ENCODE data around the gene SUGP2.
"Not testable (repeated sequence)": the region's sequence is repeated elsewhere in the genome, so short reads cannot be mapped to it uniquely, and the experiment has no call there.

SUGP2 gene

GRCh38 chr19:18990128-18990708 is 43.1 kb downstream of the SUGP2 start:
- no peak for DNase-seq (ENCODE audit: low read depth)

- no peak for DNase-seq (ENCODE audit: low read depth)
Measured at GRCh38 chr19:18989316-18989715, 44.0 kb downstream of the SUGP2 start.

GRCh38 chr19:18987456-18987855 is 45.9 kb downstream of the SUGP2 start:
- DNase-seq (ENCODE audit: low read depth), result no peak

GRCh38 chr19:18985257-18985656 is 48.1 kb downstream of the SUGP2 start:
- no peak for DNase-seq (ENCODE audit: low read depth)

- DNase-seq (ENCODE audit: low read depth), result no peak
Measured at GRCh38 chr19:18984251-18984650, 49.1 kb downstream of the SUGP2 start.

- no peak for DNase-seq (ENCODE audit: low read depth)
Measured at GRCh38 chr19:18982669-18983068, 50.6 kb downstream of the SUGP2 start.

- no peak for DNase-seq (ENCODE audit: low read depth)
Measured at GRCh38 chr19:18980432-18981020, 52.8 kb downstream of the SUGP2 start.

- no peak for DNase-seq (ENCODE audit: low read depth)
Measured at GRCh38 chr19:18978616-18979015, 54.7 kb downstream of the SUGP2 start.

GRCh38 chr19:18975869-18976268 is 57.4 kb downstream of the SUGP2 start:
- DNase-seq (ENCODE audit: low read depth), result no peak

GRCh38 chr19:18975011-18975410 is 58.3 kb downstream of the SUGP2 start:
- no peak for DNase-seq (ENCODE audit: low read depth)

- no peak for DNase-seq (ENCODE audit: low read depth)
Measured at GRCh38 chr19:18972851-18973250, 60.5 kb downstream of the SUGP2 start.

- DNase-seq (ENCODE audit: low read depth), result peak; percentile 83
Measured at GRCh38 chr19:18972301-18972811, 61.0 kb downstream of the SUGP2 start.

GRCh38 chr19:18969931-18970659 is 63.2 kb downstream of the SUGP2 start:
- DNase-seq (ENCODE audit: low read depth), result peak; percentile 13

GRCh38 chr19:18967358-18968146 is 65.8 kb downstream of the SUGP2 start:
- DNase-seq (ENCODE audit: low read depth), result peak; percentile 61

- no peak for DNase-seq (ENCODE audit: low read depth)
Measured at GRCh38 chr19:18966307-18966706, 67.0 kb downstream of the SUGP2 start.

- DNase-seq (ENCODE audit: low read depth), result no peak
Measured at GRCh38 chr19:18964121-18964520, 69.2 kb downstream of the SUGP2 start.

GRCh38 chr19:18961767-18962620 is 71.3 kb downstream of the SUGP2 start:
- DNase-seq (ENCODE audit: low read depth), result no peak

- no peak for DNase-seq (ENCODE audit: low read depth)
Measured at GRCh38 chr19:18960370-18960769, 72.9 kb downstream of the SUGP2 start.

- DNase-seq (ENCODE audit: low read depth), result no peak
Measured at GRCh38 chr19:18955042-18955441, 78.3 kb downstream of the SUGP2 start.

- DNase-seq (ENCODE audit: low read depth), result no peak
Measured at GRCh38 chr19:18954094-18954493, 79.2 kb downstream of the SUGP2 start.

GRCh38 chr19:18952364-18953003 is 80.8 kb downstream of the SUGP2 start:
- not testable (repeated sequence) for DNase-seq (ENCODE audit: low read depth)
